H9 (cell line): ENCODE data around the gene TBC1D19. TPM values are rescaled to one million over a fixed set of nuclear protein-coding genes. Genes with fewer than 3 reads are reported as not detected.

Experiments used
- DNase-seq: peaks from one replicate; pipeline ENCODE4 v3.0.0-alpha.2; 2017
- H2AFZ ChIP-seq: one replicate; pipeline ENCODE4 v1.6.1; 2013; ENCODE audit warnings: mild to moderate bottlenecking, low read length, control low read depth, moderate library complexity
- H2AK5ac ChIP-seq: 2 replicates; pipeline ENCODE4 v1.6.1; 2013; ENCODE audit warnings: low read length, control low read depth, mixed read lengths; ENCODE audit not compliant: insufficient read length
- H2BK120ac ChIP-seq: one replicate; pipeline ENCODE4 v1.6.1; 2013; ENCODE audit warnings: low read depth, mild to moderate bottlenecking, low read length, control low read depth, inconsistent platforms; ENCODE audit not compliant: poor library complexity, severe bottlenecking
- H2BK12ac ChIP-seq: 2 replicates; pipeline ENCODE4 v1.6.1; 2013; ENCODE audit warnings: low read length, control low read depth, mixed read lengths, low read depth; ENCODE audit not compliant: insufficient read length
- H2BK15ac ChIP-seq: 2 replicates; pipeline ENCODE4 v1.6.1; 2013; ENCODE audit warnings: low read depth, low read length, control low read depth
- H2BK20ac ChIP-seq: one replicate; pipeline ENCODE4 v1.6.1; 2013; ENCODE audit warnings: low read depth, mild to moderate bottlenecking, low read length, control low read depth, inconsistent platforms; ENCODE audit not compliant: poor library complexity, severe bottlenecking
- H2BK5ac ChIP-seq: 2 replicates; pipeline ENCODE4 v1.6.1; 2013; ENCODE audit warnings: low read length, control low read depth, mixed read lengths; ENCODE audit not compliant: insufficient read length
- H3K14ac ChIP-seq: 2 replicates; pipeline ENCODE4 v1.6.1; 2013; ENCODE audit warnings: low read length, control low read depth; ENCODE audit not compliant: insufficient read depth
- H3K18ac ChIP-seq: 2 replicates; pipeline ENCODE4 v1.6.1; 2013; ENCODE audit warnings: low read depth, mild to moderate bottlenecking, mixed read lengths, low read length, control low read depth; ENCODE audit not compliant: insufficient read length
- H3K23ac ChIP-seq: 2 replicates; pipeline ENCODE4 v1.6.1; 2013; ENCODE audit warnings: low read length, control low read depth, mixed read lengths, low read depth; ENCODE audit not compliant: insufficient read length
- H3K23me2 ChIP-seq: 2 replicates; pipeline ENCODE4 v1.6.1; 2013; ENCODE audit warnings: low read depth, mild to moderate bottlenecking, mixed read lengths, low read length, control low read depth; ENCODE audit not compliant: insufficient read length, poor library complexity, severe bottlenecking
- H3K27ac ChIP-seq: 2 replicates; pipeline ENCODE4 v1.5.1; 2013; ENCODE audit warnings: low read length, control low read depth, mixed read lengths, low read depth; ENCODE audit not compliant: insufficient read length
- H3K27me3 ChIP-seq: 2 replicates; pipeline ENCODE4 v1.6.1; 2013; ENCODE audit warnings: low read length, control low read depth, inconsistent platforms; ENCODE audit not compliant: insufficient read depth
- H3K4ac ChIP-seq: 2 replicates; pipeline ENCODE4 v1.6.1; 2013; ENCODE audit warnings: low read depth, mild to moderate bottlenecking, control low read depth, inconsistent platforms, low read length, moderate library complexity
- H3K4me1 ChIP-seq: 2 replicates; pipeline ENCODE4 v1.6.1; 2013; ENCODE audit warnings: low read length, control low read depth, inconsistent platforms; ENCODE audit not compliant: insufficient read depth
- H3K4me2 ChIP-seq: 2 replicates; pipeline ENCODE4 v1.6.1; 2013; ENCODE audit warnings: low read length, control low read depth, mixed read lengths; ENCODE audit not compliant: insufficient read length, insufficient read depth
- H3K56ac ChIP-seq: 2 replicates; pipeline ENCODE4 v1.6.1; 2013; ENCODE audit warnings: low read depth, mild to moderate bottlenecking, mixed read lengths, low read length, control low read depth; ENCODE audit not compliant: insufficient read length
- H3K79me1 ChIP-seq: 2 replicates; pipeline ENCODE4 v1.6.1; 2013; ENCODE audit warnings: low read depth, mild to moderate bottlenecking, moderate library complexity, low read length, control low read depth, inconsistent platforms; ENCODE audit not compliant: insufficient read depth, poor library complexity, severe bottlenecking
- H3K79me2 ChIP-seq: 2 replicates; pipeline ENCODE4 v1.6.1; 2013; ENCODE audit warnings: low read length, control low read depth, inconsistent platforms; ENCODE audit not compliant: insufficient read depth
- H3K9ac ChIP-seq: 2 replicates; pipeline ENCODE4 v1.6.1; 2013; ENCODE audit warnings: low read length, control low read depth, mixed read lengths; ENCODE audit not compliant: insufficient read length; ENCODE audit errors: extremely low read depth
- H3K9me3 ChIP-seq: one replicate; pipeline ENCODE4 v1.6.1; 2013; ENCODE audit warnings: low read depth, low read length, inconsistent platforms; ENCODE audit not compliant: control insufficient read depth
- H3T11ph ChIP-seq: one replicate; pipeline ENCODE4 v1.6.1; 2013; ENCODE audit warnings: mild to moderate bottlenecking, low read length, control low read depth, inconsistent platforms
- H4K20me1 ChIP-seq: one replicate; pipeline ENCODE4 v1.6.1; 2013; ENCODE audit not compliant: control insufficient read depth, insufficient read length, insufficient read depth
- H4K5ac ChIP-seq: 2 replicates; pipeline ENCODE4 v1.6.1; 2013; ENCODE audit warnings: low read depth, mild to moderate bottlenecking, mixed read lengths, low read length, control low read depth; ENCODE audit not compliant: insufficient read length
- H4K8ac ChIP-seq: replicated peaks from 2 replicates; pipeline ENCODE4 v1.6.1; 2013; ENCODE audit warnings: low read length, control low read depth, mixed read lengths, low read depth; ENCODE audit not compliant: insufficient read length
- H4K91ac ChIP-seq: 2 replicates; pipeline ENCODE4 v1.6.1; 2013; ENCODE audit warnings: low read depth, mild to moderate bottlenecking, moderate library complexity, mixed read lengths, low read length, control low read depth; ENCODE audit not compliant: insufficient read length
- H3K27ac Mint-ChIP-seq, 3 experiments: 2 replicates in 2 of 3; 3 replicates in 1 of 3; pipeline ENCODE4 v1.8.0; 2020 to 2021; ENCODE audit warnings: mixed read lengths in 3 of 3, mild to moderate bottlenecking in 1 of 3, moderate library complexity in 1 of 3
- H3K27me3 Mint-ChIP-seq: 2 replicates; pipeline ENCODE4 v1.8.0; 2021; ENCODE audit warnings: low read depth, mild to moderate bottlenecking, moderate library complexity, mixed read lengths
- H3K36me3 Mint-ChIP-seq, 3 experiments: 2 replicates in 2 of 3; 3 replicates in 1 of 3; pipeline ENCODE4 v1.8.0; 2020 to 2021; ENCODE audit warnings: low read depth in 3 of 3, mixed read lengths in 3 of 3; ENCODE audit not compliant: insufficient read depth in 1 of 3
- H3K4me1 Mint-ChIP-seq, 2 experiments: 2 replicates each; pipeline ENCODE4 v1.8.0; 2020; ENCODE audit warnings: mixed read lengths in 2 of 2
- H3K4me3 Mint-ChIP-seq, 2 experiments: 2 replicates in 1 of 2; 3 replicates in 1 of 2; pipeline ENCODE4 v1.8.0; 2020 to 2021; ENCODE audit warnings: mild to moderate bottlenecking in 2 of 2, mixed read lengths in 2 of 2, moderate library complexity in 1 of 2
- H3K9me3 Mint-ChIP-seq, 2 experiments: 2 replicates in 1 of 2; 3 replicates in 1 of 2; pipeline ENCODE4 v1.8.0; 2020; ENCODE audit warnings: mild to moderate bottlenecking in 2 of 2, mixed read lengths in 2 of 2, moderate library complexity in 1 of 2
- WGBS: extraction: QIAGEN DNeasy Blood & Tissue Kit; methylation state at CpG from one replicate; pipeline ENCODE4 v1.1.7; 2013; ENCODE audit warnings: missing lambda C conversion rate, low lambda C conversion rate, mixed read lengths; ENCODE audit not compliant: insufficient read length; ENCODE audit errors: extremely low coverage; 5-methylcytosine and 5-hydroxymethylcytosine counted together
- total RNA-seq: library from RNA; stranded (reverse); gene quantifications from 2 replicates; pipeline ENCODE4 v1.2.1, GENCODE V29; 2021
- TF ChIP-seq, protein P1 (sequence below): fragments of 200-600 bp; sonication (generic); conservative IDR thresholded peaks from 3 replicates; pipeline ENCODE4 v1.8.0; 2021; ENCODE audit warnings: antibody characterized with exemption, mild to moderate bottlenecking

The TBC1D19 gene
- total RNA-seq, 1 experiment from 2014 or later, result 3.2 TPM

DNA sequence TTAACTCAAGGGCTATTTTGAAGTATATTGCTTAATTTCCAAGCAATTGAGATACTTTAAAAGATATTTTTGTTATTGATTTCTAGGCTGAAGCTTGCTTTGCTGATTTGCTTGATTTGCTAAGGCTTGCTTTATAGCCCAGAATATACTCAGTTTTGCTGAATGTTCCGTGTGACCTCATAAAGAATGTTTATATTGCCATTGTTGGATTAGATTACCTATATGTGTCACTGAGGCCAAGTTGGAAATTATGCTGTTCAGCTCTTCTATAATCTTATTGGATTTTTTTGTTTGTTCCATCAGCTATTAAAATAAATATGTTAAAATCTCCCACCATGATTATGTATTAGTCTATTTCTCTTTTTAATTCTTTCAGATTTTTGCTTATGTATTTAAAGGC is 13.0 kb downstream of the TBC1D19 start:
- Histone ChIP-seq H3K79me1 (no peaks in the 10 kb centered on the region), H2AK5ac (no peak overlapping the region), H3K23ac (no peak overlapping the region), H2AFZ (no peak overlapping the region), H4K20me1 (no peaks in the 10 kb centered on the region), H2BK5ac (no peak overlapping the region), H4K8ac (no peak overlapping the region), H4K5ac (no peak overlapping the region), H3K9me3 (no peaks in the 10 kb centered on the region), H3K79me2 (no peaks in the 10 kb centered on the region), H2BK20ac (no peak overlapping the region), H3K18ac (no peak overlapping the region), H3K9ac (no peak overlapping the region), H3K14ac (no peak overlapping the region), H3K4me1 (no peaks in the 10 kb centered on the region), H2BK15ac (no peak overlapping the region), H3K56ac (no peak overlapping the region), H3K23me2 (no peaks in the 10 kb centered on the region), H3K4me2 (no peak overlapping the region), H2BK120ac (no peak overlapping the region), H3K27ac (no peak overlapping the region), H3K27me3 (no peaks in the 10 kb centered on the region), H4K91ac (no peak overlapping the region), H3T11ph (no peak overlapping the region), H2BK12ac (no peak overlapping the region), H3K4ac (no peak overlapping the region)
- Mint-ChIP-seq H3K4me3 (no peak overlapping the region), H3K27me3 (no peaks in the 10 kb centered on the region), H3K36me3 (no peaks in the 10 kb centered on the region; a peak in 1 of 7 replicates), H3K9me3 (0 out of 5 replicates have a peak, but pooled peaks cover 0 to 2% of the 10 kb centered on the region in 2 experiments), H3K4me1 (no peaks in the 10 kb centered on the region), H3K27ac (no peak overlapping the region)
- DNase-seq, result no peak
- TF ChIP-seq, protein P1, sequence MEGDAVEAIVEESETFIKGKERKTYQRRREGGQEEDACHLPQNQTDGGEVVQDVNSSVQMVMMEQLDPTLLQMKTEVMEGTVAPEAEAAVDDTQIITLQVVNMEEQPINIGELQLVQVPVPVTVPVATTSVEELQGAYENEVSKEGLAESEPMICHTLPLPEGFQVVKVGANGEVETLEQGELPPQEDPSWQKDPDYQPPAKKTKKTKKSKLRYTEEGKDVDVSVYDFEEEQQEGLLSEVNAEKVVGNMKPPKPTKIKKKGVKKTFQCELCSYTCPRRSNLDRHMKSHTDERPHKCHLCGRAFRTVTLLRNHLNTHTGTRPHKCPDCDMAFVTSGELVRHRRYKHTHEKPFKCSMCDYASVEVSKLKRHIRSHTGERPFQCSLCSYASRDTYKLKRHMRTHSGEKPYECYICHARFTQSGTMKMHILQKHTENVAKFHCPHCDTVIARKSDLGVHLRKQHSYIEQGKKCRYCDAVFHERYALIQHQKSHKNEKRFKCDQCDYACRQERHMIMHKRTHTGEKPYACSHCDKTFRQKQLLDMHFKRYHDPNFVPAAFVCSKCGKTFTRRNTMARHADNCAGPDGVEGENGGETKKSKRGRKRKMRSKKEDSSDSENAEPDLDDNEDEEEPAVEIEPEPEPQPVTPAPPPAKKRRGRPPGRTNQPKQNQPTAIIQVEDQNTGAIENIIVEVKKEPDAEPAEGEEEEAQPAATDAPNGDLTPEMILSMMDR, result no peak
- WGBS, result no CpG with 5 or more reads among the region's 1 CpG
